ENCODE results near the gene GPATCH2.
"Not testable (repeated sequence)": the region's sequence is repeated elsewhere in the genome, so short reads cannot be mapped to it uniquely, and the experiment has no call there.

Gene GPATCH2

GRCh38 chr1:217433664-217434063 is 197.2 kb downstream of the GPATCH2 start:
- no peak for DNase-seq

DNA sequence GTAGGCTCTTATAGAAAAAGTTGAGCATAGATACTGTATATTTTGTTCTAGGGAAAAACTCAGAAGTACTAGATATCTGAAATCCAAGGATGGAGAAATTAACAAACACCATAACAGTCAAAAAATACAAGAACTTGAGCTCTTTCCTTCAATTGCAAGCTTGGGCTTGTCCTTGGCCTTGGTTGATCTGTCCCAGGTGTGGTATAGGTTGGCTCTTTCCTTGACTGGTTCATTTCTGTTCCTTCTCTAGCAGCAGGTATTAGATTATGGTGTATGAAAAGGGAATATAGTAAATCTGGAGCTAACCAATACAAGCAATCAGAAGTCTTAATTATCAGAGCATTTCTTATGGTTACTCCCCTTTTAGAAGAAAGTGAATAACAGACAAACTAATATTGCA is 198.6 kb downstream of the GPATCH2 start:
- DNase-seq: no peak

DNA sequence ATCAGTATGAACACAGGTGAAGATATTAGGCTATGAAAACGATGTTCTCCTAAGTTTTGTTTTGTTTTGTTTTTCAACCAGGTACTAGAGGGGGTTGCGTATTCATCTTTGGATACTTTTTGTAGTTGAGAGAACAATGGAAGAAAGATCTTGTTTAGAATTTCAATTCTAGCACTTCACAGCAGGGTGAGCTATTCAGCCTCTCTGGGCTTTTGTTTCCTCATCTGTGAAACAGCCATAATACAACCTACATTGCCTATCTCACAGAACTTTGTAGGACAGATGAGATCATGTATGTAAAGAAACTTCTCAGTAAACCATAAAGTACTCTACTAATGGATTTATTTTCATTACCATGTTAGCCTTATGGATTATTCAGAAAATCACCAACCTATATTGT is 199.5 kb downstream of the GPATCH2 start:
- no peak for DNase-seq

DNA sequence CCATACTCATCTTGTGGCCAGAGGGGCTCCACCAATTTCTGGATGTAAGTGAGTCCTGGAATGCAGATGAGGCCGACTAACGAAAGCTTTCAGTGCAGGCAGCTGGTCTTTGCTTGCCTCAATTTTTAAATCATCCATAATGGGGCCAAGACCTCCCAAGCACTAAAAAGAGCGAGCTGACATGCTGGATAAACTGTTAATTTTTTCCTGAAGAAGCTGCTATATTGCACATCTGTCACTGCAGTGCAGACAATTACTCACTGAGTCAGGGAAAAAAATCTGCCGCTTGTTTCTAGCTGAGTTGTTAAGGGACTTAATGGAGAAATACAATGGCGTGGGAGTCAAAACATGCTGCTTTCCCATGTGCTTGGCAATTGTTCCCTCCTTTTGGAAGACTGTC is 205.5 kb downstream of the GPATCH2 start:
- DNase-seq: peak; percentile 32

DNA sequence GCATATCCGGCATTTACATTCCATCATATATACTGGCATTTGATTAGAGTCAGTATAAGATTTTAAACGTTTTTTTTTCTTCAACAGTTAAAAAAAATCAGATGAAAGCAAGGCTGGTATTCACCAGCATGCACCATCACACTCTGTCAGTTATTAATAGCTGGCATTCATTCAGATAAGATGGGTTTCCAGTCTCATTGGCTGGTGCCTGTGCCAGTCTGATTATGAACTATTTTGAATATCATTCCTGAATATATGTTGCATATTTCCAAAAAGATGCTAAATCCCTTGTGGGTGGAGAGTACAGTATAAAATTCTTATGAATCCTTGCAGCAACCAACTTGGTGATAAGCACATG is 211.7 kb downstream of the GPATCH2 start:
- no peak for DNase-seq

DNA sequence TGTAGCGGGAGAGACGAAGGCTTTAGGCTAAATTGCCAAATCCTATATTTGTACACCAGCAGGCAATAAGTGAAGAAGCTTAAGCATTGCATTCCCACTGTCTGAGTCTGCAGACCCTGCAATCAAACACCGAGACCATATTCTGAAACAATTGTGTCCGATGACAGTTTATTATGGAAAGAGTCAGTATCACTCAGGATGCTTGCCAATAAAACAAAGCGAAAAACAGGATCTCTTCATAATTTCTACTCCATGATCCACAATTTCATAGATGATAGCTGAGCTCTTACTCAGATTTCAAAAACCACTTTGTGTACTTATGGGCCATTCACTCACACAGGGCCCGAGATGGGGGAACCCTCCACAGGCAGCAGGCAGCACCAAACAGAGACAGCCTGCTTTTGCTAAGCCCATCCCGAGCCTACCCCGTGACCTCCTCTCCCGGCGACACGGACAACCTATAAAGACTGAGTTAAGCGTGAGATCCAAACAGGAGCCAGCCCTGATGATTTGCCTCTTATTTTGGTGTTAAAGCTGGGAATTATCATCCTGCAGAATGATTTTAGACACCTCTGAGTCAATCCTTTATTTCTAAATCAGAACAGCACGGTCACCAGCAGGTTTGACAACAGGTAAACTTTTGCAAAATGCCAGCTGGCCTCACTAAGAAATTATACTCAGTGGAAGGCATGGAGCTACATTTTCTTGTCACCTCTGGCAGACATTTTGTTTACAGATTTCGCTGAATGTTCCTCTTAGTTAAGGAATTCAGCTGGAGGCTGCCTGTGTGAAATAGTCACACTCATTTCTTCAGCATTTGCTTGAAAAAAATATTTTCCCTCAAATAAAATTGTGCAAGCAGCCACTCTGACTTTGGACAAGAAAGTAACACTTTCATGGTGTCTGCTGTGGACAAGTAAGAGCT is 212.4 kb downstream of the GPATCH2 start:
- no peak for DNase-seq

- DNase-seq: no peak
Observed at GRCh38 chr1:217417363-217417762, 213.5 kb downstream of the GPATCH2 start.

- DNase-seq: no peak
Observed at GRCh38 chr1:217407534-217408001, 223.3 kb downstream of the GPATCH2 start.

DNA sequence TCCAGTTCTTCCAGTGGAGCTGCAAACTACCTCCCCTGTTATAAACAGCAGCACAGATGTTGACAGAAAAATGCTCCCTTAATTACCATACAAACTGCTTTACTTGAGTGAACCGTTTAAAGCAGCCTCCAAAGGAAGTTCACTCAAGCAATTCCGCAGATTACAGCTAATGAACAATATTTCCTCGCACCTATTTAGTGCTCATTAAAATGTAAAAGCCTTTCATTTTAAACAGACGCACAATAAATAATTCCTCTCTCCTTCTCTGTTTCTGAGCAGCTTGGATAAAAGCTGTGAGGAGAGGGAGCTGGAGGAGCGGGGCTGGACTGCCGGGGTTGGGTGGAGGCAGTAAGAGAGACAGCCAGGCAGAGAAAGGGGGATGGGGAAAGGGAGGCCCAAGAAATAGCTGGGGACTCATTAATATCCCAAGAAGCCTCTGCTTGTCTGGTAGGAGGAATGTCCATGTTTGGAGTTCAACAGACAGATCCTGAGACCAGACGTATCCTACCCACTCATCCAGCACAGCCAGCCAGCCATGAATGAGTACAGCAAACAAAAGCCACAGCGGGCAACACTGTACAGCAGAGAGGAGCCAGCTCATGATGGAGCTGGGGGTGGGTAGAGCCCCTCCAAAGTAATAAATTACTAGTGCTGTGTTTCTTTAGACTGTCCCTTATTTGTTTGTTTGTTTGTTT is 227.7 kb downstream of the GPATCH2 start:
- DNase-seq: no peak

DNA sequence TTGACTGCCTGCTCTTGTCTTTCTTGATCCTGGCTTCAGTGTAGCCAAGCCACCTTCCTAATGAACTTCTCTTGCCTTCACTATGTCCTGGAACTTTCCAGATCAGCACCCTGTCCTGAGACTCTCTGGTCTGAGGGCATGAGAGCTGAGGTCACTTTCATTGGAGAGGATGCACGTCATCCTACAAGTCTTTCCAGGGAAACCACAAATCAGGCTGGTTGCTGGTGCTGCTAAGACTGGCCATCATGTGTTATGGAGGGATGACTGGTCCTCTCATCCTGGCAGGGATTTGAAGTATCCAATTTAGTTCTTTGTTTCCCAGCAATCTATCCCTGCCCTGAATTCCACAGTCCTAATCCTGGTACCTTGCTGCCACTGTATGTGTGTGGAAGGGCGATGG is 228.6 kb downstream of the GPATCH2 start:
- DNase-seq: no peak

DNA sequence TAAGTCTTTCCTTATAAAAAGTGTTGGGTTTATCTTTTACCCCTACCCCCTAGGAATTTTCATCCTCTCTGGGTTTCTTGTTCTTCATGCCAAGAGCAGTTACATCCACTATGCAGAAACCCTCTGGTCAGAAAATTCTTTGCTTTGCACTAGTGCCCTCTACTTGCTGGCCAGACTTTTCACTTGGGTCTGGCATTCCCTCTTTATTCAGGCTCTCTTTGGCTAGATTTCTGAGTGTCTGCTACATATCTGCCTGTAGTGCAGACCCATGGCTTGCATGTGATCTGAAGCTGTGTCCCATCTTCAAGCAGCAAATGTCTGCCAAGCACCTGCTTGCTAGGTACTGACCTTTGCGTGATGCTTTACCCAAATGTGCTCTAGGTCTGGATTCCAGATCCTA is 237.0 kb downstream of the GPATCH2 start:
- no peak for DNase-seq

DNA sequence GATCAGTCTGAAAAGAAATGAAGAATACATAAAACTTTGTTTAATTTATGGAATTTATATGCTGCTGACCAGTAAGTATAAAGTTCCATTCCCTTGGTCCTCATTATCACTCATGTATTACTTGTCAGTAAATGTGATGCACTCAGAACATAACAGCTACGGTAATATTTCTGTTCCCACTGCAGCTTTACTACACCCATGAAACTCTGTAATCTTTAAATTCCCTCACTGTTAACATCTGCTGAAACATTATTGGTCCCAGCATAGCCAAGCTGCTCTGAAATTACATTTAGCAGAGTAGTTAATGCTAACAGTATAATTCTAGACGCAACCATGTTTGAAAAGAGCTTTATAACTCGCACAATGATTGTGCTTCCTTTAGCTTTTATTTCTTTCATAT is 238.4 kb downstream of the GPATCH2 start:
- DNase-seq: no peak

GRCh38 chr1:217389895-217390294 is 241.0 kb downstream of the GPATCH2 start:
- no peak for DNase-seq

DNA sequence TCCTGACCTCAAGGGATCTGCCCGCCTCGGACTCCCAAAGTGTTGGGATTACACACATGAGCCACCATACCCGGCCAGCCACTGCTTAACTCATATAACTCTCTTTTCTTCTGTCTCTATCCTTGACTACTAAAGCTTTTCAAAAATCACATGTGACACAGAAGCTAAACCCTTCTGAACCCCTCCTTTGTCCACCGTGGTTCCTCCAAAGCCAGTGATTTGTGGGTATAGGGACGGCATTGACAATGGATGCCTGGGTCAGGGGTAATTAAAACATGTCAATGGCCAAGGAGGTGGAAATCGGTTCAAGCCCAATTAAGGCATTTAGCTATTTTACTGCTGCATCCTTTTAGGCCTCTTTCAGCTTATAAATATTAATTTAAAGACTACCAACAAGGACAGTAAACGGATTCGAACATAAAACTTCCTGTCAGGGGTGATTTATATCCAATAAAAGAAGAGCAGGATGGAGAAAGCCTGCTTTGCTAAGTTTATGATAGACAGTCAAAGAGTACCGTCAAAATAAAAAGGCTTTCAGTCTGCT is 242.3 kb downstream of the GPATCH2 start:
- DNase-seq: no peak

GRCh38 chr1:217381773-217382172 is 249.1 kb downstream of the GPATCH2 start:
- DNase-seq: not testable (repeated sequence)

GRCh38 chr1:217379804-217380203 is 251.1 kb downstream of the GPATCH2 start:
- DNase-seq: not testable (repeated sequence)

- DNase-seq: no peak
Observed at GRCh38 chr1:217379336-217379735, 251.6 kb downstream of the GPATCH2 start.

All from fibroblast of skin of right biceps (primary cell).